ENCODE data around the gene GOLGB1.
"Not testable (repeated sequence)": the region's sequence is repeated elsewhere in the genome, so short reads cannot be mapped to it uniquely, and the experiment has no call there.

GOLGB1 gene, protein sequence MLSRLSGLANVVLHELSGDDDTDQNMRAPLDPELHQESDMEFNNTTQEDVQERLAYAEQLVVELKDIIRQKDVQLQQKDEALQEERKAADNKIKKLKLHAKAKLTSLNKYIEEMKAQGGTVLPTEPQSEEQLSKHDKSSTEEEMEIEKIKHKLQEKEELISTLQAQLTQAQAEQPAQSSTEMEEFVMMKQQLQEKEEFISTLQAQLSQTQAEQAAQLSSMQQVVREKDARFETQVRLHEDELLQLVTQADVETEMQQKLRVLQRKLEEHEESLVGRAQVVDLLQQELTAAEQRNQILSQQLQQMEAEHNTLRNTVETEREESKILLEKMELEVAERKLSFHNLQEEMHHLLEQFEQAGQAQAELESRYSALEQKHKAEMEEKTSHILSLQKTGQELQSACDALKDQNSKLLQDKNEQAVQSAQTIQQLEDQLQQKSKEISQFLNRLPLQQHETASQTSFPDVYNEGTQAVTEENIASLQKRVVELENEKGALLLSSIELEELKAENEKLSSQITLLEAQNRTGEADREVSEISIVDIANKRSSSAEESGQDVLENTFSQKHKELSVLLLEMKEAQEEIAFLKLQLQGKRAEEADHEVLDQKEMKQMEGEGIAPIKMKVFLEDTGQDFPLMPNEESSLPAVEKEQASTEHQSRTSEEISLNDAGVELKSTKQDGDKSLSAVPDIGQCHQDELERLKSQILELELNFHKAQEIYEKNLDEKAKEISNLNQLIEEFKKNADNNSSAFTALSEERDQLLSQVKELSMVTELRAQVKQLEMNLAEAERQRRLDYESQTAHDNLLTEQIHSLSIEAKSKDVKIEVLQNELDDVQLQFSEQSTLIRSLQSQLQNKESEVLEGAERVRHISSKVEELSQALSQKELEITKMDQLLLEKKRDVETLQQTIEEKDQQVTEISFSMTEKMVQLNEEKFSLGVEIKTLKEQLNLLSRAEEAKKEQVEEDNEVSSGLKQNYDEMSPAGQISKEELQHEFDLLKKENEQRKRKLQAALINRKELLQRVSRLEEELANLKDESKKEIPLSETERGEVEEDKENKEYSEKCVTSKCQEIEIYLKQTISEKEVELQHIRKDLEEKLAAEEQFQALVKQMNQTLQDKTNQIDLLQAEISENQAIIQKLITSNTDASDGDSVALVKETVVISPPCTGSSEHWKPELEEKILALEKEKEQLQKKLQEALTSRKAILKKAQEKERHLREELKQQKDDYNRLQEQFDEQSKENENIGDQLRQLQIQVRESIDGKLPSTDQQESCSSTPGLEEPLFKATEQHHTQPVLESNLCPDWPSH (N-terminal part only)

DNA sequence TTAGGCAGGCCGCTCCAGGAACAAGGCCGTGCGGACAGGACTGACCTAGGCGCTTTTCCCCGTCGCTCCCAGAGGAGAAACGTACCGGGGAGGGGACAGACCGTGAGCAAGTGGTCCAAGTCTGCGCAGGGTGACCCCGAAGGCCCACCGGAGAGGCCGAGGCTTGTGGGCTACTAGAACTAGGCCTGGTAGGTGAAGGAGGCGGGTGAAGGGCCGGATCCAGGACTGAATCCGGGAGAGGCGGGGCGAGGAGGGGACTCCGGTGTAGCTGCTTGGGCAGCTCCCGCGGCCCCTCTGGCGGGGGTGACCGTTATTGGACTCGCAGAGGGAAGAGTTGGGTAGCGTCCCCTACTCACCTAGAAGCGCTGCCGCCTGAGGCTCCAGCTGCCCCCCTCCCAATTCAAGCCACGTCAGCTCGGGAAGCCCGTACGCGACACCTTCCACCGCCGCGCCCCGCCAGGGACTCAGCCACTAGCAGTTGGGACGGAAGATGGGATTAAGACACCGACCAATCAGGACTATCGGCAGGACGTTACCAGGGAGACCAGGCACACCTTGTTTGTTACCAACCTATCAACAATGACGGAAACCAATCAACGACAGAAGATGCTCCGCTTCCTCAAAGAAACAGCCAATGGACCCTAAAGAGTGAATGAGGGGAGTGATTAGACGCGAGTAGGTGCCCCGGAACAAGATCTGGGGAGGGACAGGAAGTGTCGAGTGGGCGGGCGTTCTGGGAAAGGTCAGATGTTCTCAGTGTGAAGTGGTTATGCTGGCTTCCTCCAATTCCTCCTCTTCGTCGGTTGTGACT is at the start of gene GOLGB1:
GOLGB1 (minus strand) TSS at position 466 of the 811 bp plus-strand sequence. CDS start 18,770 bp downstream, outside the sequence.
- in situ Hi-C loops (cut with MboI; ENCODE audit: low sequenced_read_pairs) = no loop called here

DNA sequence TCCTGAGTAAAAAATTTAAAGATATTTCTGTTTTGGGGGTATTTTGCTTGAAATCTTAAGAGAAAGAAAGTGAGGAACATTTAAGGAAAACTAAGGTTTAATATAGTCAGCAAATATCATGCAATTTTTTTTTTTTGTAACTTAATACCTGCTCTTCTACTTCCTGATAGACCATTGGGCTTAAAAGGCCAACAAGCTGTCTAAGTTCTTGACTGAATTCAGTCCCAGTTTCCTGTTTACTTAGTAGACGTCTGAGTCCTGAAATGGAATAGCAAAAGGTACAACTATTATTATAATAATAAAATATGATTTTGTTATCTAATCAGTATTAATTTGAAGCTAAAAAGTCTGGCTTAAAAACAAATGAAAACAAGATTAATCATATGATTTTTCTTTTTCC is 47.4 kb upstream of the GOLGB1 start:
- in situ Hi-C loops (cut with MboI; ENCODE audit: low sequenced_read_pairs) = no loop called here

DNA sequence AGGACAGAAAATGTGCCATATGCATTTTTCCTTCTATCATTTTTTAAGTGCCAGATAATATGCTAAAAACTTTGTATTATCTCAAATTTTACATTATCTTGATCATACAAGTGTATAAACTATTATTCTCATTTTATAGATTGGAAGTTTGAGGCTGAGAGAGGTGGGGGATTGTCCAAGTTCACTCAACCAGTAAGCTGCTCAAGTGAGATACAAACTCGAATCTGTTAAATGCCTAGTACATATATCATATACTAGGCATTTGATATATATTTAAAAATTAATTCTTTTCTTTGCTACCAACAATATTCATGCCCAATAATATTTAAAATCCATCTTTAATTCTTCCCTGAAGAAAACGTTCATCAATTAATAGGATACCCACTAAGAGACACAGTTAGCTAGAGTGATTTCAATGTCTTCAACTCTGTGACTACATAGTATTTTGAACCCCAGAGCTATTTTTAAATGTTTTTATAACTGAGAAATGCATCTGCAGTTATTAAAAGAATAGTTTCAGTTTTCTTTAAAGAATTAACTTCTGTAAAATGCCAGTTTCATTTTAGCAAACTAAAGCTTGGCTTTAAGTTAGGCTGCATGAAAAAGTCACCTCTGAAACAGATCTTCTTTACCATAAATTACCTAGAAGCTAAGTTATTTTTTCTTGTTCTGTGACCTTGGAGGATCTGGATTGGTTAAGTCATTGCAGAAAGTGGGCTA is 44.9 kb upstream of the GOLGB1 start:
- in situ Hi-C loops (cut with MboI; ENCODE audit: low sequenced_read_pairs) = no loop called here

DNA sequence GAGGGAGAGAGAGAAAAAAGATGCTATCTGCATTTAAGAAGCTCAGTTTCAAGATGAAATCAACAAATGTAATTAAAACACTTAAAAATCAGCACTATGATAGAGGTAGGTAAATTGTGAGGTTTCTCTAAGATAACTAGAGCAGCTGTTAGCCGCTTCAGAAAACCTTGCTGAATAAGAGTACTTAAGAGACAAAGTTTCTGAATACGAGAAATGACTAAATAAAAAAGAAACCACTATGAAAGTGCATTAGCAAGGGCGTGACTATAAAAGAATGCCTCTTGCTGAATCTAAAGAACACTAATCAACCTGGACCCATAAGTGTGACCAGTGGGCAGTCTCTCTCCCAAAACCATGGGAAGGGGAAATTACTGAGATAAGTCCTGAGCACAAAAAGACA is 43.5 kb upstream of the GOLGB1 start:
- in situ Hi-C loops (cut with MboI; ENCODE audit: low sequenced_read_pairs) = no loop called here

DNA sequence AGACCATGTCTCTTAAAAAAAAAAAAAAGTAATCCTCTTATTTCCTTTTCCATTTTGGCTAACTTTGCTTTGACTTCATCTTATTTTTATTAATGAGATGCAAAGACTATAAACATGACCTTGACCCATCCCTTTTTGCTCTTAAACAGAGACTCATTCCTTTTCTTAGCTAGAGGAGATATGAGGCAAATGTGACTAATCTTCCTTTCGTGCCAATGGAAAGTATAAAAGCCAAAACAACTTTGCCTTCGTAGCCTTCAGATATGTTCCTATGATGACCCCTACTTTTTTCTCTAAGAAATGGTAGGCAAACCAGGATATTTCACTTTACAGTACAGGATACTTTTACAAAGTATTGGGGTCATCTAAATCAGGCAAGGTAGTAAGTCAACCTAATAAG is 36.9 kb upstream of the GOLGB1 start:
- in situ Hi-C loops (cut with MboI; ENCODE audit: low sequenced_read_pairs) = no loop called here

DNA sequence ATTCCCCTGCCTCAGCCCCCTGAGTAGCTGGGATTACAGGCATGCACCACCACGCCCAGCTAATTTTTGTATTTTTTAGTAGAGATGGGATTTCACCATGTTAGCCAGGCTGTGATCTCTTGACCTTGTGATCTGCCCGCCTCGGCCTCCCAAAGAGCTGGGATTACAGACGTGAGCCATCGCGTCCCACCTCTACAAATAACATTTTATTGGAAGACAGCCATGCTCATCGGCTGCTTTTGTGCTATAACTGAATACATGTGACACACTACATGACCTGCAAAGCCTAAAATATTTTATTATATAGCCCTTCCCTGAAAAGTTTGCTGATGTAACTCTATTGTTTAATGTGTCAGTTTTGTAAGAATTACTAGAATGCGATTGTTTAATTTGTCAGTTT is 33.2 kb upstream of the GOLGB1 start:
- in situ Hi-C loops (cut with MboI; ENCODE audit: low sequenced_read_pairs) = not testable (repeated sequence)

DNA sequence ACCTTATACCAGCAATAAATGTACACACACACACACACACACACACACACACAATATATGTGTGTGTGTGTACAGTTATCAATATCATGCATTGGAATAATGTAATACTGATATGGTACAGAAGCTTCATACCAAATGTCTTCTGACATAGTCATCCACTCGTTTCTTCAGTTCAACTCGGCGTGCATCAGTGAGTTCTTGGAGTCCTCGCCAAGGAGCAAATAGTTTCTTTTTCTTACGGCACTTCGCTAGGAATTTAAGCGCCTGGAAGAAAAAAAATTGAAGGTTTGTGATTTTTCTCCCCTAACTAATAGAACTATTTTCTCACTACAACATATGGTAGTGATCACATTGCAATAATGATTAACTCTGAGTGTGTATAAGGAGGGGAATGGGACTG is 32.1 kb upstream of the GOLGB1 start:
- in situ Hi-C loops (cut with MboI; ENCODE audit: low sequenced_read_pairs) = no loop called here

DNA sequence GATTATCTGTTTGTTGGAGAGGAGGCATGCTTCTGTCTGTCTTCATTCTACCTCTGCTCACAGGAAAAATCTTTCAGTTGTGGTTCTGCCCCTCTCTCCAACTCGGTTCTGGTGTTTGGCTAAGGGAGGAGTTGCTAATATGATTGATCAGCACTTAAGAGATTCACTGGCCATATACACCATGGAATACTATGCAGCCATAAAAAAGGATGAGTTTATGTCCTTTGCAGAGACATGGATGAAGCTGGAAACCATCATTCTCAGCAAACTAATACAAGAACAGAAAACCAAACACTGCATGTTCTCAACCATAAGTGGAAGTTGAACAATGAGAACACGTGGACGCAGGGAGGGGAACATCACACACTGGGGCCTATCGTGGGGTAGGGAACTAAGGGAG is 25.6 kb upstream of the GOLGB1 start:
- in situ Hi-C loops (cut with MboI; ENCODE audit: low sequenced_read_pairs) = not testable (repeated sequence)

DNA sequence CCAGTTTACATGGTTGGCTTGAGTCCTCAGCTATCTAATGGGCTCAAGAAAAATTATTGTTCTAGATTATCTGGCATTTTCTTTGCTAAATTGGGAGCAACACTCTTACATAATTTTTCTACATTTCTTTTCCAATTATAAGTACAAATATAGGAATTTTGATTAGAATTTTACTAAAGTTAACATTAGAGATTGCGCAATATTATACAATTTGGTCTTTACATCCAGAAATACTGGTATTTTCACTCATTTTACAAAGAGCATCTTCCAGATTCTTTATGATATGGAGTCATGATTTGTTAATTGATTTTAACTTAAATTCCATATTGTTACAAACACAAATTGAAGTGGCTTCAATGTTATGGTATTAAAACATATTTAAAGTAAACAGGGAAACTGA is 19.7 kb upstream of the GOLGB1 start:
- in situ Hi-C loops (cut with MboI; ENCODE audit: low sequenced_read_pairs) = no loop called here

DNA sequence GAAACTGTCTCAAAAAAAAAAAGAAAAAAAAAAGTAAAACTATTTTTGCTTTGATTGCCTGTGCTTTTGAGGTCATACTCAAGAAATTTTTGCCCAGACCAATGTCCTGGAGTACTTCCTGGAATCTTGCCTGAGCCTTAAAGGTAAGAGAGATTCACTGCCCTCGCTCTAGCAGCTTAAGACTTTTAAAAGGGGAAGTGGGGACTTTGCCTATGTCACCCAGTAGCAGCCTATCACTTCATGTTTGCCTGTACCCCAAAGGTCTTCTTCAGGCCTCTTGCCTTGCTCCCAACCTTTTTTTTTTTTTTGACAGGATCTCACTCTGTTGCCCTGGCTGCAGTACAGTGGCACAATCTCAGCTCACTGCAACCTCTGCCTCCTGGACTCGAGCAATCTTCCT is 18.9 kb upstream of the GOLGB1 start:
- in situ Hi-C loops (cut with MboI; ENCODE audit: low sequenced_read_pairs) = no loop called here

DNA sequence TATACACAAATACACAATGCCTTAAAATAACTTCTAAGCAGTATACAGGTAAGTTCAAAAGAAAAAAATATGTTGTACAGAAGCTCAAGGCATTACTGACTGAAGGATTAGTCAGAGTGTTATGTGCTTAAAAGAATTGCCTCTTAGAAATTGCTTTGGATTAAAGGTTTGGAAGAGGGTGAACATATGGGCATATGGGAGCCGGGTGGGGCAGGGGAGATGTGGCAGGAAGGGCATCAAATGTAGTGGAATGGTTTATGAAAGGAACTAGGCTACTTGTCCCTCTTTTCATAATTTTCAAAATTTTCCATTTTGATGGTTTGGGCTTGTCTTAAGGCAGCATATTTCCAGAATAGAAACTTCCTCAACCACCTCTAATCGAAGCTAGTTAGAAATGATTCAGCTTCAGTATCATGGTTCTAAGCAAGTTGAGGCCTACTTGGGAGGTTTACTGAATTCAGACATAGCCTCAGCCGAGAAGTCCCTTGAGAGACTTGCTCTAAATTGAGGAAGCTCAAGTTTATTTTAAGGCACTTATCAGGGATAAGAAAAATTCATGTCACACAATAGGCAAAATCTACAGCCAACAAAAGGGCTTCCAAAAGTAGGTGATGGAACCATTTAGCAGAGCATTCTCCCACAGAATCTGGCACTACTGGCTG is 10.1 kb upstream of the GOLGB1 start:
- in situ Hi-C loops (cut with MboI; ENCODE audit: low sequenced_read_pairs) = no loop called here

DNA sequence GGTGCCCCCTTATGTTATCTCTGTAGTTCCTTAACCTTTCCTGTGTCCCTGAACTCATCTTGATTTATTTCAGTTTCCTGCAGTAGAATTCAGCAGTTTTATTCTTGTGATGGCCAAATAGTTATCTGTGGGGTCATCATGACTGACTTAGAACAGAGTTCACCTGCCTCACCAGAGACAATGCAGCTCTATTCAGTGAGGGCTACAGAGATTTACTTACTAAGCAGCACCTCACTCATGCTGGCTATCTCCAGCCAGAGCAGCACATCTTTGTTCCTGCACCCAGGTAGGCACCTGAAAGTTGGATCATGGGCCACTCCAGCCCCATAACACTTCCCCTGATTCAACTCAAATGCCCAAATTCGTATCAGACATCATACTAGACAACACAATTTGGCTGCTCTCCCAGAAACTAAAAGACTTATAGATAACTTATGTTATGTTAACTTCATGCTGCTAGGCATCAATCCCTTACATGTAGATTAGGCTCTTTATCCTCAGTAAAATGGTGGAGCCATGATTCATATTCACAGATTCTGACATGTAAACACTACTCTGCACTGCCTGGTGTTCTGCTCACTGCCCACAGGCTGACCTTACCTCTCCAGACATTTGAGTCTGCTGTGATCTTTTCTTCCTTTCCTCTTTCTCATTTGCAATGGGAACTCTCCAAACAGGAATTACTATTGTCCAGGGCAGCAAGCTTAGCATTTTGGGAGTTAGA is 9.3 kb upstream of the GOLGB1 start:
- in situ Hi-C loops (cut with MboI; ENCODE audit: low sequenced_read_pairs) = no loop called here

DNA sequence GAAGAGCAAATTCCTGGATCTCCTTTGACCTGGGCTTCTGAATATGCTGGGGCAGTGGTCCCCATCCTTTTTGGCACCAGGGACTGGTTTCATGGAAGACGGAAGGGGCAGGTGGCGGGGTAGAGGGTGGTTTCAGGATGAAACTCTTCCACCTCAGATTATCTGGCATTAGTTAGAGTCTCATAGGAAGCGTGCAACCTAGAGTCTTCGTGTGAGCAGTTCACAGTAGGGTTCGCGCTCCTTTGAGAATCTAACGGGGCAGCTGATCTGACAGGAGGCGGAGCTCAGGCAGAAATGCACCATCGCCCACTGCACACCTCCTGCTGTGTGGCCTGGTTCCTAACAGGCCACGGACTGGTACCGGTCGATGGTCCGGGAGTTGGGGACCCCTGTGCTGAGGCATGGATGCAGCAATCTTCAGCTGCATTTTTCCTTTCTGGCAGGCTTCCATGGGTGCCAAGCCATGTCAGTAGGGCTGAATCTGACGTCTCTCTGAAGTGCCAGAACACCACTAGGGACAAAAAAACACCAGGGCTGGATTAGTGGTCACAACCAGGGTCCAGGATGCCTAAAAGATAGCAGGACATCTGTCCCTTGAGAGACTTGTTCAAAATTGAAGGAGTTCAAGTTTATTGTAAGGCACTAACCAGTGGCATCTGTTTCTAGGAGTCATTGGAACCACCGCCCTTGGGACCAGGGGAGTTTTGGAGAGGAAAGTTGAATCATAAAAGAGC is 8.4 kb upstream of the GOLGB1 start:
- in situ Hi-C loops (cut with MboI; ENCODE audit: low sequenced_read_pairs) = no loop called here

DNA sequence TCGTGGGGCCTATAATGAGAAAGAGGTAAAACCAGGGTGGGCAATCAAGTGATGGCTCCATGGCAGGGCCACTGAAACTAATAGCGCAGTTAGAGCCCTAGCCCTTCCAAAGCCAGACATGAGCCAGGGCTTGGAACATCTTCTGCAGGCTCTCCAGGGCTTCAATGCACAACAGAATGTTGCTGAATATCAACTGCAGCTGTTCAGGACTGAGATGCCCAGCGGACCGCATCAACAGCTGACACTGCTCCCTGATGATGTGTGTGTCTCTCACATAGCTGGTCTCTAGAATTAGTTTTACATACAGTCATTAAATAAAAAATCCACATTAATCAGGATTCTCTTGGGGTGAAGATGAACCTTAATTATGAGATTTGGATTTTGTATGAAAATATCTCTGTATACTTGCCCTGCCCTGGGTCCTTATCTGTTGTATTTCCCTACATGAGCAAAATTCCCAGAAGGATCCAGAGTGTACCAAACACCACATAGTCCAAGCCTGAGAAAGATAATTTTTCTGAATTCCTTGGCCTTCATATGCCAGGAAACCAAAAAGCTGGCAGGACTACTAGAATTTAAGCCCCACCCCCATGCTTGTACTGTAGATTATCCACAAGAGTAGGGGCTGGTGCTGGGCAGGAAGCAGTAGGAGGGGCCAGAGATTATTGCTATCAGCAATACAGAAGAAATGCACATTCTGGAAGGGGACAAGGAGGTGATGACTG is 7.7 kb upstream of the GOLGB1 start:
- in situ Hi-C loops (cut with MboI; ENCODE audit: low sequenced_read_pairs) = no loop called here

DNA sequence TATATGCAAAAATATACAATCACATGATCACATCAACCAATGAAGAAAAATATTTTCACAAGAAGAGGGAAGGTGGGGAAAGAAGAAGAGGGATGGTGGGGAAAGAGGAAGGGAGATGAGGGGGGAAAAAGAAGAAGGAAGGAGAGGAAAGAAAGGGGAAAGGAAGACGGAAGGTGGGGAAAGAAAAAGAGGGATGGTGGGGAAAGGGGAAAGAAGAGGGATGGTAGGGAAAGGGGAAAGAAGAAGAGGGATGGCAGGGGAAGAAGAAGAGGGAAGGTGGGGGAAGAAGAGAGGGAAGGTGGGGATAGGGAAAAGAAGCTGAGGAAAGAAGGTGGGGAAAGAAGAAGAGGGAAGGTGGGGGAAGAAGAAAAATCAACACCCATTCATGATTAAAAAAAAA is 3.2 kb upstream of the GOLGB1 start:
- in situ Hi-C loops (cut with MboI; ENCODE audit: low sequenced_read_pairs) = no loop called here

DNA sequence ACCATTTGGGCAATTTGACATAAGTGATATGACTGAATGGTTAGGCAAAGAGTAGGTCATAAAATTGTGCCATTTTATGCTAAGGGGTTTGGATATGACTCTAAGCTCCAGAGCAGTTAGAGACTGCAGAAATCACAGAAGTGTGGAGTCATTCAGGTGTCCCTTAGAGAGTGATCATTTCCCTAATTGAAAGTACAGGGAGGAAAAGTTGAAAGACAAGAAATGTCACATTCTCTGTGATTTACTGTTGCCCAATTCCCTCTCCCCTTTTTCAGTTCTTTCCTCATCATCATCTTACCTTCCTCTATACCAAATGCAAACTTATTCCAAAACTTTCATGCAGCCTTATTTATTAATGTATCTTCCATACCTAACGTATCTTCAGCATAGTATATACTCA is 2.7 kb upstream of the GOLGB1 start:
- in situ Hi-C loops (cut with MboI; ENCODE audit: low sequenced_read_pairs) = no loop called here

DNA sequence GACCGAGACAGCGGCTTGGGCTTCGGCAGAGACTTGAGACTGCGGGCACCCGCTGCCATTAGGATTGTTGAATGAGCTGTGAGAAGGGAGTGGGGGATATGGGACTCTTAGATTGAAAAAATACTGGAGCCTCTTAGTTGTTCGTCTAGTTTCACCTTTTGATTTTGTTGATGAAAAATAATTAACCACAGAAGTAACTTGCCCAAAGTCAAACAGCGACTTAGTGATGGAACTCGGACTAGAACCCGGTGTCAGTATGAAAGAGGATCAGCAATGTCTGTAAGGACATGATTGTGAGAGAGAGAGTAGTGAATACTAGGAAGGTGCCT is 510 bp upstream of the GOLGB1 start:
- in situ Hi-C loops (cut with MboI; ENCODE audit: low sequenced_read_pairs) = no loop called here
